Heart right ventricle (tissue), 16 donors: ENCODE measurements around the gene MYO1F. TPM values are rescaled to one million over a fixed set of nuclear protein-coding genes. Genes with fewer than 3 reads are reported as not detected.

ENCODE experiments used
- ATAC-seq, 8 donors: fragments of 200-7000 bp; cut with Tn5 transposase; one replicate each; pipeline ENCODE4 v1.9.1; 2020; ENCODE audit warnings: mild to moderate bottlenecking in 8 of 8, moderate library complexity in 8 of 8, moderate number of reproducible peaks in 1 of 8
- DNase-seq, 2 donors: peaks; one replicate each; pipeline ENCODE4 v3.0.0-alpha.2; 2020
- H3K27ac ChIP-seq, 10 donors: fragments of 200-600 bp; sonication (generic) in 2 of 10; one replicate each; pipeline versions ENCODE4 v1.5.0 to v1.8.0; 2020 to 2022; ENCODE audit warnings: mild to moderate bottlenecking in 3 of 10
- H3K27me3 ChIP-seq, 7 donors: fragments of 200-600 bp; one replicate each; pipeline ENCODE4 v1.8.0; 2021 to 2022; ENCODE audit warnings: mild to moderate bottlenecking in 2 of 7
- H3K36me3 ChIP-seq, 9 donors: fragments of 200-600 bp; sonication (generic) in 1 of 9; one replicate each; pipeline versions ENCODE4 v1.5.0 to v1.8.0; 2020 to 2022; ENCODE audit warnings: mild to moderate bottlenecking in 2 of 9
- H3K4me1 ChIP-seq, 9 donors: fragments of 200-600 bp; sonication (generic) in 1 of 9; one replicate each; pipeline versions ENCODE4 v1.5.0 to v1.8.0; 2020 to 2022; ENCODE audit warnings: mild to moderate bottlenecking in 4 of 9
- H3K4me3 ChIP-seq, 10 donors: fragments of 200-600 bp; sonication (generic) in 2 of 10; one replicate each; pipeline versions ENCODE4 v1.5.0 to v1.8.0; 2020 to 2022; ENCODE audit warnings: mild to moderate bottlenecking in 7 of 10, moderate library complexity in 2 of 10
- H3K9me3 ChIP-seq, 11 donors: fragments of 200-600 bp in 10 of 11; sonication (generic) in 2 of 11; one replicate each; pipeline versions ENCODE4 v1.5.0 to v1.8.0; 2013 to 2022; ENCODE audit warnings: mild to moderate bottlenecking in 2 of 11, control low read depth in 1 of 11, moderate library complexity in 1 of 11
- WGBS, 2 donors: extraction: QIAGEN DNeasy Blood & Tissue Kit; methylation state at CpG; one replicate each; pipeline ENCODE4 v1.1.7; 2013; ENCODE audit warnings: inconsistent platforms in 1 of 2; 5-methylcytosine and 5-hydroxymethylcytosine counted together
- intact Hi-C, 10 donors: fragments of 100-400 bp; cut with DNase I; formaldehyde crosslinking; loops; one replicate each; pipeline versions ENCODE4 v1.11.1 to v1.14.2; 2022
- polyA plus RNA-seq, 2 donors: library from polyadenylated mRNA; stranded (reverse); fragments of 200-250 nt; gene quantifications; one replicate each; pipeline ENCODE4 v1.2.3, GENCODE V29; 2013
- total RNA-seq, 10 donors: library from RNA; stranded (reverse); fragmentation: NEBNext Ultra II Directional in 3 of 10; extraction: Animal tissue kit (Norgen Biotek cat#: 25700) in 3 of 10; gene quantifications; one replicate each; pipeline versions ENCODE4 v1.2.1 to v1.2.4, GENCODE V29; 2021 to 2023
- TF ChIP-seq, protein P1 (sequence below), 9 donors: fragments of 200-600 bp; sonication (generic) in 2 of 9; IDR thresholded peaks; one replicate each; pipeline versions ENCODE4 v1.5.0 to v1.8.0; 2021 to 2022; ENCODE audit warnings: antibody characterized with exemption in 9 of 9, mild to moderate bottlenecking in 5 of 9, moderate library complexity in 1 of 9
- donor health status: Arrhythmogenic right ventricular cardiomyopathy.
- donor health status: ischemic (EF 13 %, LVEDD 7.1; RV severe dilation, severe dysfunction).
- donor health status: healthy with polysubstance abuse.
- donor health status: DM: no; HTN: yes; CAD: no.
- donor health status: DM: no; HTN: no; CAD: no.
- donor health status: ischemic (EF 25% LVEDD 6.9; RV normal size, moderate dysfunction).
- donor health status: ischemic (EF 25% LVEDD 5.7; RV mildly dilated, moderate dysfunction).
- donor health status: healthy.
- donor health status: DM: yes; HTN: yes; CAD: no.
- donor health status: Ischemic cardiomyopathy.
- donor health status: ischemic (EF 35%, LVEDD 5.7; RV mildly dilated, moderate dysfunction).
- donor health status: nonischemic (EF 11% LVEDD 7.7; RV severe dilation, severe dysfunction).
- donor health status: DM: yes; HTN: yes; CAD: no.
- donor health status: PGD.
- donor health status: ischemic (EF 29% LVEDD 5.4; RV normal size, mild dysfunction).
- donor health status: nonischemic (EF 23%, LVEDD 6.1; RV moderate dilation, normal function).

Gene MYO1F
- total and polyA plus RNA-seq, 12 donors: 2.0 to 25.7 (median 6.5) TPM

DNA sequence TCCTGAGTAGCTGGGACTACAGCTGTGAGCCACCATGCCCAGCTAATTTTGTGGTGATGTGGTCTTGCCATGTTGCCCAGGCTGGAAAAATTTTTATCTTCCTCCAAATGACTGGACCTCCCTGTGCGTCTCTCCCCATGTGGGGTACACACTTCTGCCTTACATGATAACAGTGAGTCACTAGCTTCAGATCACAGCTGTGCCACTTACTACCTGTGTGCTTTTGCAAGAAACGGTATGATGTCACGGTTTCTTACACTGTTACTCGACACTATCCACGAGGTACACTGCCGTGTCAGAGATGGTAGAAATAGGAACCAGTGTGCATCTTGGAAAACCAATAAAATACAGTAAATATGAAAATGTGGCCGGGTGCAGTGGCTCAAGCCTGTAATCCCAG lies 45.8 kb downstream of the MYO1F start:
- intact Hi-C loops: no loop called here

GRCh38 chr19:8530061-8530679 lies 47.1 kb downstream of the MYO1F start:
- 94 to 97% methylated on average over 35 of the region's 35 CpGs for WGBS, 2 donors
- H3K4me1 ChIP-seq: peaks cover 0 to 13% (median 6%) of the 10 kb centered on the region in 9 donors
- H3K4me3 ChIP-seq: no peak overlapping the region
- intact Hi-C loops: no loop called here
- TF ChIP-seq, protein P1, sequence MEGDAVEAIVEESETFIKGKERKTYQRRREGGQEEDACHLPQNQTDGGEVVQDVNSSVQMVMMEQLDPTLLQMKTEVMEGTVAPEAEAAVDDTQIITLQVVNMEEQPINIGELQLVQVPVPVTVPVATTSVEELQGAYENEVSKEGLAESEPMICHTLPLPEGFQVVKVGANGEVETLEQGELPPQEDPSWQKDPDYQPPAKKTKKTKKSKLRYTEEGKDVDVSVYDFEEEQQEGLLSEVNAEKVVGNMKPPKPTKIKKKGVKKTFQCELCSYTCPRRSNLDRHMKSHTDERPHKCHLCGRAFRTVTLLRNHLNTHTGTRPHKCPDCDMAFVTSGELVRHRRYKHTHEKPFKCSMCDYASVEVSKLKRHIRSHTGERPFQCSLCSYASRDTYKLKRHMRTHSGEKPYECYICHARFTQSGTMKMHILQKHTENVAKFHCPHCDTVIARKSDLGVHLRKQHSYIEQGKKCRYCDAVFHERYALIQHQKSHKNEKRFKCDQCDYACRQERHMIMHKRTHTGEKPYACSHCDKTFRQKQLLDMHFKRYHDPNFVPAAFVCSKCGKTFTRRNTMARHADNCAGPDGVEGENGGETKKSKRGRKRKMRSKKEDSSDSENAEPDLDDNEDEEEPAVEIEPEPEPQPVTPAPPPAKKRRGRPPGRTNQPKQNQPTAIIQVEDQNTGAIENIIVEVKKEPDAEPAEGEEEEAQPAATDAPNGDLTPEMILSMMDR (IDR thresholded peaks at IDR 0.05): no peak
- ATAC-seq (no peak), DNase-seq (no peak)
- no peaks in the 10 kb centered on the region for H3K27me3 ChIP-seq
- H3K27ac ChIP-seq: no peak overlapping the region
- peaks cover 0 to 96% (median 0%) of the 10 kb centered on the region in 9 donors for H3K36me3 ChIP-seq
- no peaks in the 10 kb centered on the region for H3K9me3 ChIP-seq

More for the DNA sequence above, 45.8 kb downstream of the MYO1F start:
- Histone ChIP-seq H3K36me3 (peaks cover 0 to 96% (median 0%) of the 10 kb centered on the region in 9 donors), H3K27ac (no peak overlapping the region), H3K4me1 (peaks cover 0 to 12% (median 4%) of the 10 kb centered on the region in 9 donors), H3K4me3 (no peak overlapping the region), H3K9me3 (no peaks in the 10 kb centered on the region), H3K27me3 (no peaks in the 10 kb centered on the region)
- TF ChIP-seq, protein P1 (IDR thresholded peaks at IDR 0.05): no peak
- DNase-seq (no peak), ATAC-seq (no peak)
- 80 to 89% methylated on average over 7 of the region's 7 CpGs for WGBS, 2 donors

DNA sequence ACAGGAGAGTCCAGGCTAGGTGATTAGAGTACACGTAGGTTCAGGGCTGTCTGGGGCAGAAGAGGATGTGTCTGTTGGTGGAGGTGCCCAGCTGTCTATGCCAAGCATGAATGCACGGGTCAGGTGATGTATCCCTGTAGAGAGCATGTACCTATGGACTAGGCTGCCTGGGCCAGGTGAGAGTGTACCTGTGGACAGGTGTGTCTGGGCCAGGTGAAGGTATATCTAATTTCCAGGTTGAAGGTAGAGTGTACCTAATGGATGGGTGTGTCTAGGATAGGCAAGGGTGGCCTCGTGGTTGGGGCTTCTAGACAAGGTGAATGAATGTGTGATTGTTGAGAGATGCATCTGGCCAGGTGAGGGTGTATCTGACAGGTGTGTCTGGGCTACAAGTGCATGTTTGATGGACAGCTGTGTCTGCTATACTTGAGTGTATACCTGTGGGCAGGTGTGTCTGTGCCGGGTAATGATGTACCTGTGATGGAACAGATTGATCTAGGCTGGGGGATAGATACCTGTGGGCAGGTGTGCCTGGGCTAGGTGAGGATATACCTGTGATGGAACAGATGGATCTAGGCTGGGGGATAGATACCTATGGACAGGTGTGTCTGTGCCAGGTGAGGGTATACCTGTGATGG lies 47.8 kb downstream of the MYO1F start:
- H3K27me3 ChIP-seq: no peaks in the 10 kb centered on the region
- intact Hi-C loops: loop anchor here in 2 of 10 donors (5.0 to 10.0 kb wide), 3 partner anchors 45 to 305 kb away; partner anchors contain the start of genes MYO1F (in 2 of the 2), MBD3L1 (in 1 of the 2) and ZNF558 (in 1 of the 2)
- no peak for ATAC-seq
- H3K27ac ChIP-seq: no peak overlapping the region
- H3K36me3 ChIP-seq: peaks cover 0 to 96% (median 0%) of the 10 kb centered on the region in 9 donors
- peaks cover 0 to 18% (median 6%) of the 10 kb centered on the region in 9 donors for H3K4me1 ChIP-seq
- no peak for DNase-seq
- WGBS, 2 donors: 90 to 96% methylated on average over 4 of the region's 4 CpGs
- no peak overlapping the region for H3K4me3 ChIP-seq
- TF ChIP-seq, protein P1 (IDR thresholded peaks at IDR 0.05): no peak
- no peaks in the 10 kb centered on the region for H3K9me3 ChIP-seq

GRCh38 chr19:8528500-8528899 lies 48.7 kb downstream of the MYO1F start:
- DNase-seq: no peak
- no peaks in the 10 kb centered on the region for H3K9me3 ChIP-seq
- 68 to 83% methylated on average over 4 of the region's 4 CpGs for WGBS, 2 donors
- ATAC-seq: no peak
- TF ChIP-seq, protein P1 (IDR thresholded peaks at IDR 0.05): no peak
- peaks cover 0 to 98% (median 0%) of the 10 kb centered on the region in 9 donors for H3K36me3 ChIP-seq
- H3K4me1 ChIP-seq: peaks cover 0 to 18% (median 6%) of the 10 kb centered on the region in 9 donors
- H3K27me3 ChIP-seq: no peaks in the 10 kb centered on the region
- intact Hi-C loops: loop anchor here in 2 of 10 donors (5.0 to 10.0 kb wide), 3 partner anchors 46 to 306 kb away; partner anchors contain the start of genes MYO1F (in 2 of the 2), MBD3L1 (in 1 of the 2) and ZNF558 (in 1 of the 2)
- H3K4me3 ChIP-seq: no peak overlapping the region
- no peak overlapping the region for H3K27ac ChIP-seq
